Measurements from ENCODE around the gene PGM2.

- TF ChIP-seq EZH2 (IDR thresholded peaks at IDR 0.05; ENCODE audit: borderline replicate concordance, low read length): no peak
- TF ChIP-seq, protein P1, sequence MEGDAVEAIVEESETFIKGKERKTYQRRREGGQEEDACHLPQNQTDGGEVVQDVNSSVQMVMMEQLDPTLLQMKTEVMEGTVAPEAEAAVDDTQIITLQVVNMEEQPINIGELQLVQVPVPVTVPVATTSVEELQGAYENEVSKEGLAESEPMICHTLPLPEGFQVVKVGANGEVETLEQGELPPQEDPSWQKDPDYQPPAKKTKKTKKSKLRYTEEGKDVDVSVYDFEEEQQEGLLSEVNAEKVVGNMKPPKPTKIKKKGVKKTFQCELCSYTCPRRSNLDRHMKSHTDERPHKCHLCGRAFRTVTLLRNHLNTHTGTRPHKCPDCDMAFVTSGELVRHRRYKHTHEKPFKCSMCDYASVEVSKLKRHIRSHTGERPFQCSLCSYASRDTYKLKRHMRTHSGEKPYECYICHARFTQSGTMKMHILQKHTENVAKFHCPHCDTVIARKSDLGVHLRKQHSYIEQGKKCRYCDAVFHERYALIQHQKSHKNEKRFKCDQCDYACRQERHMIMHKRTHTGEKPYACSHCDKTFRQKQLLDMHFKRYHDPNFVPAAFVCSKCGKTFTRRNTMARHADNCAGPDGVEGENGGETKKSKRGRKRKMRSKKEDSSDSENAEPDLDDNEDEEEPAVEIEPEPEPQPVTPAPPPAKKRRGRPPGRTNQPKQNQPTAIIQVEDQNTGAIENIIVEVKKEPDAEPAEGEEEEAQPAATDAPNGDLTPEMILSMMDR (conservative IDR thresholded peaks at IDR 0.05 in 1 of 2, IDR thresholded peaks at IDR 0.05 in 1 of 2; ENCODE audit: extremely low read depth in 1 of 2, insufficient read depth in 1 of 2, low read depth in 1 of 2, low read length in 2 of 2): no peak
Observed at GRCh38 chr4:37868238-37868637, 41.8 kb downstream of the PGM2 start.
